ENCODE results near the gene CADPS.

DNA sequence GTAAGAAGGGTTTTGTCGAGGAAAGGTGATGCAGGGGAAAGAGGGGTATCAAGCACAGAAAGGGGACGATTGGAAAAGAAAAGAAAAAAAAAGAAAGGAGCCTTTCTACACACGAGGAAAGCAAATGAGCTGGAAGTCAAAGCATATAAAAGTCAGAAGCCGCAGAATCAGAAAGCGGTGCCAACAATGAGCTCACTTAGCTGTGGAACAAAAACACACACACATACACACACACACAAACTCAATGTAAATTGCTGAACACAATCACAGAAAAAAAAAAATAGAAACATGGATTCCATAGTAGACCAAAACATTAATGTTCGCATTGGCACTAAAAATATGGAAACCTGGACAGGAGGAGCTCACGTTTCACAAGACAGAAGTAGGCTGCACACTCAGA lies 438.4 kb downstream of the CADPS start:
- TF ChIP-seq CTCF (conservative IDR thresholded peaks at IDR 0.05): no peak
- no peak for TF ChIP-seq EZH2 (IDR thresholded peaks at IDR 0.05; ENCODE audit: low read depth)

Data from PC-9 (cell line).